PFSK-1 (cell line): ENCODE data around the gene MEGF11.

Experiments
- POLR2AphosphoS5 ChIP-seq: IDR thresholded peaks from 2 replicates; pipeline ENCODE4 v1.6.1; 2012; ENCODE audit warnings: low read depth, mild to moderate bottlenecking, control low read depth, low read length, moderate library complexity
- SIN3A ChIP-seq: IDR thresholded peaks from 2 replicates; pipeline ENCODE4 v1.6.1; 2012; ENCODE audit warnings: mild to moderate bottlenecking, low read length, moderate library complexity, borderline replicate concordance; ENCODE audit not compliant: insufficient read depth
- TAF1 ChIP-seq: IDR thresholded peaks from 2 replicates; pipeline ENCODE4 v1.6.1; 2012; ENCODE audit warnings: low read length, control low read depth, borderline replicate concordance; ENCODE audit not compliant: insufficient read depth

- no peak for TF ChIP-seq TAF1
- TF ChIP-seq SIN3A: no peak
- no peak for TF ChIP-seq POLR2AphosphoS5
Observed at GRCh38 chr15:65944404-65944803, 309.1 kb downstream of the MEGF11 start.
